Middle frontal gyrus (tissue), 1 donor: ENCODE measurements around the gene PTPRU.

Source experiments
- DNase-seq: peaks from one replicate; pipeline ENCODE4 v3.0.0-alpha.2; 2015; ENCODE audit warnings: low spot score; ENCODE audit errors: extremely low spot score

PTPRU gene

DNA sequence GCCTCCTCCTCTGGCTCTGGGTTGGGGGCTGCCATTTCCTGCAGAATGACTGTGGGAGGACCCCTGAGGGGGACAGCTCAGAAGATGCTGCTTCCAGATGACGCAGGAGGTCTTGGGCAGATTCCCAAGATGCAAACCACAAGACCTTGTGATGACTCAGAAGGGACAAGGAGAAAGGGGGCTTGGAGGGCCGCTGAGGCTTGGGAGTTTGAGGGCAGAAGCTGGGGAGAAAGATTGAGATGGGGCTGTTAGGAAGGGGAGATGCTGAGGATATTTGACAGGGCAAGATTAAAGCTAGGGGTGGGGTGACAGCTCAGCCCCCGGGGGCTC is 7.5 kb downstream of the PTPRU start:
- DNase-seq = no peak

DNA sequence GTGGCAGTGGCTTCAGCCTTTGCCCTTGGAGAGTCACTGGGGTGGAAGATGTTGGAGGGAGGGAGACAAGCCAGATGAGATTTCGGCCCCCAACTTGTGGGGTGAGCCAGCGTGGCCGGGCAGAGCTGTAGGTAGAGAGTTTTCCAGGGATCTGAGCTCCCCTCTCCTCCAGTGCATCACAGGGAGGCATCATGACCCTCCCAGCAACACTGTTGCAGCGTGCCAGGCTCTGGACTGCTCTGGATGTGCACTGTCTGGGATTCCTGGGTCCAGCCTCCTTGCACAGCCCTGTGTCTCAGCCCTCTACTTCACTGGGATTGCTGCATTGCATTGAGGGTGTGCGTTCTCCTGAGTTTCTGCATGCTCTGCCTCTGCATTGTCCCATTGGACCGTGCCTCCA is 8.9 kb downstream of the PTPRU start:
- no peak for DNase-seq

DNA sequence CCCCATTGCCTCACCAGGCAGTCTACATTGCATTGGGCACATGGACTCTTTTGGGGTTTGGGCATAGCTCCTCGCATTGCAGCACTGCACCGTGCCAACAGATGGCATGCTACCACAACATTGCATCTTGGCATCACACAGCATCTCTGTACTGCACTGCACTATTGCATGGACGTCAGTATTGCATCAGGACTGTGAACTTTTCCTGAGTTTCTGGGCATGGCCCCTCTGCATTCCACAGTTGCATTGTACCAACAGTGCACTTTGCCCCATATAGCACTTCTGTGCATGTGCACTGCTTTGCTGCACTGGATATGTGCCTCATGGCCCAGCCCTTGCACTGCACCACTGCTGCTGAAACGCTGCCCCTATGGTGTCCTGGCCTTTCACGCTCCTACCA is 9.6 kb downstream of the PTPRU start:
- no peak for DNase-seq

DNA sequence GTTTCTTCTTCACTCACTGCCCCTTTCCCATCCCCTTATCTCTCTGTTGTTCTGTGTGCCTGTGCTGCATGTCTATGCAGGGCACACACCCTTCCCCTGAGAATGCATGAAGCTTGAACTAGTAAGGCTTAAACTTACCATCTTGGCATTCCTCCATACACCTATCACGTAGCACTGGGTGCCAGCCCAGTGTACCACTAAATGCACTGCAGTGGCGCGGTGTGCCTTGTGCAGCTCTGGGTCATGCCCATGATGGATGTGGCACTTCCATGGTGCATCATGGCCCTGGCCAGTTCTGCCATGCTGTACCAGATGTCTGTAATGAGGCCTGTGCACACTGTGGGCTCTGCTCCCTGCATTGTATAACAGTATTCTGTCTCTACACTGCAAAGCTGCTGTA is 10.7 kb downstream of the PTPRU start:
- DNase-seq = no peak

DNA sequence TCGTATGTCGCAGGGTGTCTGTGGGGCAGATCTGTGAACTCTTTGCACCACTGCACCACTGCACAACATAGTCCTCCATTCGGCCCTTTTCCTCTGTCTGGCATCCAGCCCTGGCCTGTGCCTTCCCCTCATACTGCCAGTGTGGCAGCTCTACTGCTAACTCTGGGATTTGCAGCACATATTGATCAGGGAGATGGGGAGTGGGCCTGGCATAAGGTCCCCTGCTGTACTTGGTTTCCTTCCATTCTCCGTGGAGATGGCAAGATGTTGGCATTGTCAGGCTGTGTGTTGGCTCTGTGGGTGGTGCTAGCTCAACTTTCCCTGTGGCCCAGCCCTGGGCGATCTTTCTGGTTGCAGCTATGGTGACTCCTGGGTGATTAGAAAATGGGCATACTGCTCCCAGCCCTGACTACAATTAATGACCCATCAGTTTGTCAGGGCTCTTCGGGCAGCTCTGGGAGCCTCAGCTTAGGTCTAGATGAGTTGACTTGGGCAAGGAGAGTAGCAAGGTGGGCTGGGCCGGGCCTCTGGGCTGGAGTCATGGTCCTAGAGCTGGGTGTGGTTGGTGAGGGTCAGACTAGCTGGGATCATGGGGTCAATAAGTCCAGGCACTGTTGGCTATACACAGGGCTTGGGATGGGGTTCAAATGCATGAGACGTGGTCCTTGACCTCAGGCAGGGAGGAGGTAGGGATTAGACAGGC is 11.4 kb downstream of the PTPRU start:
- no peak for DNase-seq

DNA sequence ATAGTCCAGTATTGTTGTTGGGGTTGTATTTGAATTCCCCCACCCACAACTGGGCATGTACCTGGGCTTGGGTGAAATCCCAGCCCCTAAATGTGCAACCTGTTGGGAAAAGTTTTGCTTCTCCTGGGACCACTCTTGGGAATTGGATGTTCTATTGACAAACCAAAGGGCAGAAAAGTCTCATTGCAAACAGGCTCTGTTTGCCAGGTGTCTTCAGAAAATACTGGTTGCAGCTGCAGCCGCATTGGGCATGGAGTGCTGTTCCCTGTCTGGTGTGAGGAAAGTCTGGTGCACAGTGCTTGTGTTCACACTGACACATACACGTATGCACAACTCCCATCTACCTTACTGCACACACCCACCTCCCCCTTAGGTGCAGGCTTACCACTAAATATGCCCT is 12.1 kb downstream of the PTPRU start:
- no peak for DNase-seq

DNA sequence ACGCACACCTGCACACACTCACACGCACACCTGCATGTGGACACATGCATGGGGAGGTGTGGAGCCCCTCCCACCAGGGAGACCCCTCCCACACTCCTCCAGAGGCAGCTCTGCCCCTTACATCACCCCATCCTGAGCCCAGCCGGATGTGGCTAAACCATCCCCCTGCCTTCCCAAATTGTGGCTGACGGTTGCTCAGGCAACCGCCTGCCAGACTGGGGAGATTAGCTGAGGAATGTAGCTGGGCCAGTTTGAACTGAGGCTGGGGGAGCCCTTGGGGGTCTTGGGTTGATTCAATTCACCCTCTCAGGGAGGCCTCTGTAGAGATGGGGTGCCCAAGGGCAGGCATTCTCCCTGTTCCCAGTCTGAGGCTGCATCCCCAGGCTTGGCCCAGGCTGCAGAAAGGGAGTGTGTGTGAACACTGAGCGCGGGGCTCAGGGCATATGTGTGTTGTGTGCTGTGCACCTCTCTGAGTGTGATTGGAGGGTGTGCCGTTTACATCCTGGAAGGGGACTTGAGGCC is 12.9 kb downstream of the PTPRU start:
- no peak for DNase-seq

DNA sequence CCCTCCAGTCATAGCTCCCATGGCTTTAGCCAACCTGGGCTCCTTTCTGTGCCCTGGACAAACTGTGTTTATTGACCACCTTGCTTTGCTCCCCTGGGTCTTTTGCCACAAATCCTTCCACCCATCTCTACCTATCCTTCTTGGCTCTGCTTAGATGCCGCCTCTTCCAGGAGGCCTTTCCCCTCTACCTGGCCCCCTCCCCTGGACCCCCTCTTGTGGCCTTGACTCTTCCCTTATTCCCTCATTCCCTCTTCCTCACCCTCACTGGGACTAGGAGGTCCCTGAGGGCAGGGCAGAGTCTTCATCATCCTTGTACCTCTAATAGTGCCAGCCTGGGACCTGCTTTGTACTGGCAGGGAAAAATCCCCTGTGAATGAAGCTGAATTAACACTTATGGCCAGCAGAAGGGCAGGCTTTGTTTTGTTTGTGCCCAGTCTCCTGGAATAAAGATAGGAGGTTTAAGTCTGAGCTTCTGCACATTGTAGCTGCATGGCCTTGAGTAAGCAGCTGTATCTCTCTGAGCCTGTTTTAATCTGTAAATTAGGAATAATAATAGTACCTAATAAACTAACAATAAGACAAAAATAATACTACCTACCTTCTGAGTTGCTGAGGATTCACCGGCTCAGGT is 13.7 kb downstream of the PTPRU start:
- DNase-seq = no peak

DNA sequence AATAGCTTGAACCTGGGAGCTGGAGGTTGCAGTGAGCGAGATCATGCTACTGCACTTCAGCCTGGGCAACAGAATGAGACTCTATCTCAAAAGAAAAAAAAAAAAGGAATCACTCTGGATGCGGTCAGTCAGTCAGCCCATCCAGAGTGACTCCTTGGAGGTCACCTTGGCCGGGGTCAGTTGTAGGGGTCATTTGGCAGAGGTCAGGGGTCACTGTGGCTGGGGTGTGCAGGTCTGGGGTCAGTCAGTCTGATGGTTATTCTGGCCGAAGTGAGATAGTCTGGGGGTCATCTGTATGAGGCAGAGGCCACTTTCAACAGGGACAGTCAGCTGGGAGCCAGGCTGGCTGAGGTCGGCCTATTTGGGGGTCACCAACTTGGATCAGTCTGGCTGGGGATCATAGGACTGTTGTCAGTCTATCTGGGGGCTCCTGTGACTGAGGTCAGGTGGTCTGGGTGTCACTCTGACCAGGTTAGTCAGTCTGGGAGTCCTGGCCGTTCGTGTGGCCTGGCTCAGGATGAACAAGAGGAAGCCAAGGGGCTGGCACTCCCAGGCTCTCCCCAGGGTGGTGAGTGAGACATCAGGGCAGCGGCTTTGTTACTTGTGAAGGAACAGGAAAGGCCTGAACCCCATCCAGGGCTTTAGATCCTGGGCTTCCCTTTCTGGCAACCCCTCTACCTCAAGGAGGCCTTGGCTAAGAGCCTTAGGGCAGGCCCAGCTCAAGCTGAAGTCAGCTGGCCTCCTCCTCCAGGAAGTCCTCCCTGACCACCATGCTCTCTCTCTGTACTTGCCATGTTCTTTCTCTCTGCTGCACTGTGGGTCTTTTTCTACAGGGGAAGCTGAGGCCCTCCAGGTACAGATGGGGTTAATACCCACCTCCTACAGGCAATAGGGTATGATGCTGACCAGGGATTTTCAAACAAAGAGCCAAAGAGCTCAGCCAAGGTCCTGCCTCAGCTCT is 15.1 kb downstream of the PTPRU start:
- no peak for DNase-seq

DNA sequence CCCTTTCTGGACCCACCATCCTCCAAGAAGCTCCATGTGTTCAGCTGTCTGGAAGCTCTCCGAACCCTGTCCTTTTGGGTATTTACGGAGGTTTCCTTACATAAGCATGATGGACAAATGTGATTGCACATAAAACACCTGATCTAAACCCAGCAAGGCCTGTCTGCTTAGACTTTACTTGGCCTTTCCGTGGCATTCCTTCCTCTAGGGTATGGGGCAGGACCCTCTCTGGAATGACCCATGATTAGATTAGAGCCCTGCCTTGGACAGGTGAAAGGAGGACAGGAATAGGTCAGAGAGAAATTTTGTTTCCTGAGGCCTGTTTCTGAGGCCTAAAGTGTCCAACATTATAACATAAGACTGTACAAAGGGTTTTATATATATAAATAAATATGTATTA is 16.9 kb downstream of the PTPRU start:
- DNase-seq = no peak

DNA sequence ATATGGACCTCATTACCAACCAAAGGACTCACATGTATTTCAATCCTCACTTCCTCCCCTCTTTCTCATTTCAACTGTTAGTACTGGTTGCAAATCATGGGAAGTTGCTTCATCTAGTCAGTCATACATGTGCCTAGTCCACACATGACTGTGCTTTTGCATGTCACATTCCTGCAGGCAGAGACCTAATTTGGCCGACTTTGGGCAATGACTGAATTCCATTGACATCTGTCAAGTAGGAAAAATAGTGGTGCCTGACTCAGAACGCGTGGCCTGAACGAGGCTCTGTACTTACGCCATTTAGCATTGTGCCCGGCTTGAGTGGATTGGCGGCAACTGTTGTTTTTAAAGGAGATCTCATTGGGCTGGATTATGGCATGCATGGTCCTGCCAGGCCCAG is 18.0 kb downstream of the PTPRU start:
- DNase-seq = no peak

DNA sequence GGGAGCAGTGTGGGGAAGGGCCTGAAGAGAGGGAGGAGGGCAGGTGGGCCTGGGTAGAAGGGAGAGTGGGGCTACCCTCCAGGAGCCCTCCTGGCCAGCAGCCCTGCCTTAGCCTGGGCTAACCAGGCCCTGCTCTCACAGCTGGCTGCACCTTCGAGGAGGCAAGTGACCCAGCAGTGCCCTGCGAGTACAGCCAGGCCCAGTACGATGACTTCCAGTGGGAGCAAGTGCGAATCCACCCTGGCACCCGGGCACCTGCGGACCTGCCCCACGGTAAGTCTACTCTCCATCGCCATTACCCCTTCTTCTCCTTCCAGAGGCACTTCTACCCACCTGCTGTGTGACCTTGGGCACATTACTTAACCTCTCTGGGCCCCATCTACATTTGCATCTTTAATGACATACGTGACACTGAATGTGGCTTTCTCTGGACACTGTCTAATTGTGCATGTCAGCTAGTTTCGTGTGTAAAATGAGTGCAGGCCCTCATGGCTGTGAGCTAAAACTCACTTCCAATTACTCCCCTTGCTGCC is 18.9 kb downstream of the PTPRU start:
- no peak for DNase-seq

DNA sequence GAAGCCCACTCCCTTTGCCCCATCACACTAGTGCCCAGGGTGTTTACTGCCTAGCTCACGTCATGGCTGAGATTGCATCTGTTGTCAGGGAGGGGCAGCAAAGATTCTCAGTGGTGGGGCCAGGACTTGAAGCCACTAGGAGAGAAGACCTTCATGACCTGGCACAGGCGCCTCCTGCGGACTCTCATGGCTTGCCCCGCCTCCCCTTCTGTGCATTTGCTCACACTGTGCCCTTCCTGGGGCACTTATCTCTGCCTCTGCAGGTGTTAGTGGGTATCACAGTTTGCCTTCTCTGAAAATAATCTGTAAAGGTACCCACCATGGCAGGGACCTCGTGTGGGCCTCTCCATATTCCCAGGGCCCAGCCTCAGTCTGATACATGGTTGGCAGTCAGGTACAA is 20.1 kb downstream of the PTPRU start:
- no peak for DNase-seq

DNA sequence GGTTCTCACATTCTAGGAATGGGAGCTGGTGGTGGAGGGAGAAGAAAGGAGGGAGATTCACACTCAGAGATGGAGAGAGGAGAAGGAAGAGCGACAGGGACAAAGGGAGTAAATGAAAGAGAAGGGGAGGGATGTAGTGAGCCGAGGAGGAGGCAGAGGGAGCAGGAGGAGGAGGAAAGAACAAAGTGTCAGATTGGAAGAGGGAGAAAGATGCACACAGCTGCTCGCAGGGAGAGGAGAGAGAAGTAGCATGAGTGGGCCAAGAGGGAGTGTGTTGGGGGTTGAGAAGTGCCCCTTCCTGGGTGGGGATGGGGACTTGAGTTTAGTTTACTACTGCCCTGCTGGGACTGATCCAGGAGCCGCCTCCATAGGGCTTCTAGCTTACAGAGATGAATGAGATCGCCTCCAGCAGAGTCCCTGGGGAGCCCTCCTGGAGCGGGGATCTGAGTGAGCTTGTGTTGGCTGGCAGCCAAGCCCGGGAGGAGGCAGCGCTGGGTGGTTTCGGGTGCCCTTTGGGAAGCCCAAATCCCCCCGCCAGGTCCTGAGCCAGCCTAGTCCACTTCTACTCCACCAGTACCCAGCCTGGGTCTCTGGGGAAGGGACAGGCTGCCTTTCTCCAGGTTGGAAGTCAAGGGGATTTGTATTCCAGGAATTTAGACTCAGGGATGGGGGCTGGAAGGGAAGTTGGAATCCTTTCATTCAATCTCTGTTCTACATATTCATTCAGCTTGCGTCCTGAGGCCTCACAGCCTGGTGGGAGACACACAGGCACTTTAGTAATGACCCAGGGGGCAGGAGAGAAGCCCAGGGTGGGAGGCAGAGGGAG is 20.9 kb downstream of the PTPRU start:
- DNase-seq = no peak

DNA sequence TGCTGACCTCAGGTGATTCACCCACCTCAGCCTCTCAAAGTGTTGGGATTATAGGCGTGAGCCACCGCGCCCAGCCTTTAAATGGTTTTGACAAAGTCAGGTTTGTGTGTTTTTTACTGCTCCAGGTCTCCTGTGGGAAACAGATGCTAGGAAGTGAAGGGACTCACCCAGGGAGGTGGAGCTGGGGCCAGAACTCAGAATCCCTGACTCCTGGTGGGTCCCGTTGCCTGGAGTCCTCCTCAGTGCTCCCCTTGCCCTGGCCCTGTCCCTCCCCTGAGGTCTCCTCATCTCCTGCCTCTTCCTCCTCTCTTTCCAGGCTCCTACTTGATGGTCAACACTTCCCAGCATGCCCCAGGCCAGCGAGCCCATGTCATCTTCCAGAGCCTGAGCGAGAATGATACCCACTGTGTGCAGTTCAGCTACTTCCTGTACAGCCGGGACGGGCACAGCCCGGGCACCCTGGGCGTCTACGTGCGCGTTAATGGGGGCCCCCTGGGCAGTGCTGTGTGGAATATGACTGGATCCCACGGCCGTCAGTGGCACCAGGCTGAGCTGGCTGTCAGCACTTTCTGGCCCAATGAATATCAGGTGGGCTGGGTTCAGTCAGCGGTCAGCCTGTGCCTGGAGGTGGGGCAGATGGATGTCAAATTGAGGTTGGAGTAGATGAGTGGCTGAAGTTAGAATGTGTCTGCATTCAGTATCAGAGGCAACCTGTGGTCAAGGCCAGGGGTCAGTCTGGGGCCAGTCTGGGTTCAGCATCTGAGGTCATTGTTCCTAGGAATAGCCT is 22.1 kb downstream of the PTPRU start:
- DNase-seq = no peak

DNA sequence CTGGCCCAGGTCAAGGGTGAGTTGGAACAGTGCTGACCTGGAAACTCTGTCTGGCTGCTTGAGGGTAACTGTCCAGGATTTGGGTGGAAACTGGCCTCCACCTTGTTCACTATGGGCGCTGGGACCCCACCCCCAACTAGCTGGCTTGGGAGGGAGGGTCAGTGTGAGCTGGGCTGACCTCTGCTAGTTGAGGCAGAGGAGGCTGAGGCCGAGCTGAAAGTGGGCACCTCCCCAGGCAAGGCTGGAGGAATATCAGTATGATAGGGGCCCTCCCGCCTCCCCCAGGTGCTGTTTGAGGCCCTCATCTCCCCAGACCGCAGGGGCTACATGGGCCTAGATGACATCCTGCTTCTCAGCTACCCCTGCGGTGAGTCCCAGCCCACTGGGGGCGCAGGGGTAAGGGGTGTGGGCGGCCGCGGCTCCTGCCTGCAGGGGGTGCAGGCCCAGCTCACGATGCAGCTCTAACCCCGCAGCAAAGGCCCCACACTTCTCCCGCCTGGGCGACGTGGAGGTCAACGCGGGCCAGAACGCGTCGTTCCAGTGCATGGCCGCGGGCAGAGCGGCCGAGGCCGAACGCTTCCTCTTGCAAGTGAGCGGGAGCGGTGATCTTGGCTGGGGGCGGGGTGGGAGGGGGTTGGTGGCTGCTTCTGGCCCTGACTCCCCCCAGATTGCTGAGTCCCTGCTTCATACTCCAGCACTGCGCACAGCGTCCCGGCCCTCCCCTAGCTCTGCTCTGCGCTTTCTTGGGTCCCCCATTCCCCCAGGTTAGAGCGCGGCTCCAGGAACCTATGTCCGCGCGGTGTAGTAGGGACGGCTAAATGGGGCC is 22.9 kb downstream of the PTPRU start:
- DNase-seq = no peak

DNA sequence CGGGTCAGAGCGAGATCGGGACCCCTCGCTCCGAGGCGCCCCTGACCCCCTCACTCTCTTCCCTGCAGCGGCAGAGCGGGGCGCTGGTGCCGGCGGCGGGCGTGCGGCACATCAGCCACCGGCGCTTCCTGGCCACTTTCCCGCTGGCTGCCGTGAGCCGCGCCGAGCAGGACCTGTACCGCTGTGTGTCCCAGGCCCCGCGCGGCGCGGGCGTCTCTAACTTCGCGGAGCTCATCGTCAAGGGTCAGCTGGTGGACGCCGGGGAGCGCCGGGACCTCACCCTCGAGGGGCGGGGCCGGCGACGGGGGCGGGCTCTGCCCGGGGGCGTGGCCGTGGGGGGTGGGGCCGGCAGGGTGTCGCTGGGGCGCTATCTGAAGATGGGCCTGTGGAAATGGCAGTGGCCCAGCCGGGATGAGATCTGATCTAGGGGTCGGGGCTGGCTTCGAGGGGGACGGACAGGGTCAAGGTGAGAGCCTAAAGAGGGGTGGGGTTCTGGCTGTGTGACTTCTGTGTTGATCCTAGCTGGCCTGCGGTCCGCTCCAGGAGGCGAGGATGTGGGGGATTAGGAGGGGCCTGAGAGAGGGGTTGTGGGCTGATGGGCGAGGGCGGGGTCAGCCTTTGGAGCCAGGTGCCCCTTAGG is 23.6 kb downstream of the PTPRU start:
- no peak for DNase-seq

DNA sequence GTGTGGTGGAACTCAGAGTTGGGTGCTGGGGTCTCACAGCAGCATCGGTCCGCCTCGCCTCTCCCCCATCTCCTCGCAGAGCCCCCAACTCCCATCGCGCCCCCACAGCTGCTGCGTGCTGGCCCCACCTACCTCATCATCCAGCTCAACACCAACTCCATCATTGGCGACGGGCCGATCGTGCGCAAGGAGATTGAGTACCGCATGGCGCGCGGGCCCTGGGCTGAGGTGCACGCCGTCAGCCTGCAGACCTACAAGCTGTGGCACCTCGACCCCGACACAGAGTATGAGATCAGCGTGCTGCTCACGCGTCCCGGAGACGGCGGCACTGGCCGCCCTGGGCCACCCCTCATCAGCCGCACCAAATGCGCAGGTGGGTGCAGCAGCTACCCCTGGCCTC is 24.2 kb downstream of the PTPRU start:
- no peak for DNase-seq
